CD4-positive, CD25-positive, alpha-beta regulatory T cell (primary cell): ENCODE data around the gene HEATR5B. TPM values are rescaled to one million over a fixed set of nuclear protein-coding genes. Genes with fewer than 3 reads are reported as not detected.

Source experiments
- ATAC-seq, 2 donors: fragments of 150-1000 bp; cut with Tn5 transposase; one replicate each; pipeline ENCODE4 v1.10.0; 2021; ENCODE audit warnings: low read depth in 2 of 2, moderate number of reproducible peaks in 2 of 2, moderate library complexity in 1 of 2
- DNase-seq, 3 donors: peaks; one replicate each; pipeline versions ENCODE4 v3.0.0 to v3.0.0-alpha.2; 2012 to 2022; ENCODE audit warnings: mixed read lengths in 1 of 3
- H3K27ac ChIP-seq: one replicate; pipeline ENCODE4 v1.7.0; 2013; ENCODE audit warnings: mild to moderate bottlenecking, low read length; ENCODE audit not compliant: insufficient read depth, poor library complexity, severe bottlenecking
- H3K27me3 ChIP-seq: one replicate; pipeline ENCODE4 v1.7.0; 2013; ENCODE audit warnings: low read length; ENCODE audit not compliant: control insufficient read depth, insufficient read depth
- H3K36me3 ChIP-seq: one replicate; pipeline ENCODE4 v1.7.0; 2013; ENCODE audit warnings: mild to moderate bottlenecking, low read length, moderate library complexity; ENCODE audit not compliant: control insufficient read depth, insufficient read depth
- H3K4me1 ChIP-seq: 2 replicates; pipeline ENCODE4 v1.7.0; 2013; ENCODE audit warnings: mild to moderate bottlenecking, low read length; ENCODE audit not compliant: insufficient read depth, control insufficient read depth, poor library complexity, severe bottlenecking
- H3K4me3 ChIP-seq: one replicate; pipeline ENCODE4 v1.7.0; 2013; ENCODE audit warnings: low read depth, mild to moderate bottlenecking, low read length, moderate library complexity
- H3K9me3 ChIP-seq, 2 experiments: 1 replicate in 1 of 2; 2 replicates in 1 of 2; pipeline ENCODE4 v1.7.0; 2013; ENCODE audit warnings: low read length in 2 of 2, mild to moderate bottlenecking in 1 of 2, moderate library complexity in 1 of 2; ENCODE audit not compliant: control insufficient read depth in 2 of 2
- H3K27ac Mint-ChIP-seq, 3 donors: one replicate each; pipeline ENCODE4 v1.8.0; 2020 to 2022; ENCODE audit warnings: mild to moderate bottlenecking in 3 of 3, mixed read lengths in 3 of 3, moderate library complexity in 2 of 3
- H3K27me3 Mint-ChIP-seq: one replicate; pipeline ENCODE4 v1.8.0; 2022; ENCODE audit warnings: mild to moderate bottlenecking, mixed read lengths
- H3K36me3 Mint-ChIP-seq: one replicate; pipeline ENCODE4 v1.8.0; 2020; ENCODE audit warnings: mixed read lengths
- H3K4me1 Mint-ChIP-seq, 4 donors: one replicate each; pipeline ENCODE4 v1.8.0; 2020 to 2022; ENCODE audit warnings: mixed read lengths in 4 of 4, mild to moderate bottlenecking in 1 of 4
- H3K4me3 Mint-ChIP-seq, 4 donors: one replicate each; pipeline ENCODE4 v1.8.0; 2020 to 2022; ENCODE audit warnings: mild to moderate bottlenecking in 4 of 4, mixed read lengths in 4 of 4, moderate library complexity in 3 of 4
- H3K9me3 Mint-ChIP-seq, 7 donors: one replicate each; pipeline ENCODE4 v1.8.0; 2020 to 2022; ENCODE audit warnings: mixed read lengths in 7 of 7, mild to moderate bottlenecking in 3 of 7, moderate library complexity in 2 of 7
- polyA plus RNA-seq, 4 donors: library from polyadenylated mRNA; unstranded; fragments of 300-500 nt; fragmentation: Illumina TruSeq; gene quantifications; one replicate each; pipeline ENCODE4 v1.2.3, GENCODE V29; 2021
- total RNA-seq: library from RNA; stranded (reverse); gene quantifications from one replicate; pipeline ENCODE4 v1.2.3, GENCODE V29; 2022

The HEATR5B gene
- total and polyA plus RNA-seq, 5 donors from 2014 or later: 7.4 to 49.1 (median 10.0) TPM

- H3K4me1 Mint-ChIP-seq: no peaks in the 10 kb centered on the region
- H3K27ac Mint-ChIP-seq: no peak overlapping the region
- peaks cover 44% of the 10 kb centered on the region for H3K36me3 Mint-ChIP-seq
Measured at GRCh38 chr2:37109523-37109922, 25.4 kb upstream of the HEATR5B start.

GRCh38 chr2:37105150-37105549 lies 21.0 kb upstream of the HEATR5B start:
- Histone ChIP-seq H3K27me3 (no peaks in the 10 kb centered on the region), H3K4me3 (no peak overlapping the region), H3K4me1 (no peaks in the 10 kb centered on the region), H3K9me3 (no peaks in the 10 kb centered on the region), H3K36me3 (peaks cover 49% of the 10 kb centered on the region), H3K27ac (no peak overlapping the region)
- H3K4me1 Mint-ChIP-seq: no peaks in the 10 kb centered on the region
- no peak overlapping the region for H3K4me3 Mint-ChIP-seq
- peaks cover 41% of the 10 kb centered on the region for H3K36me3 Mint-ChIP-seq
- ATAC-seq (no peak), DNase-seq (no peak)
- H3K27me3 Mint-ChIP-seq: no peaks in the 10 kb centered on the region
- no peak overlapping the region for H3K27ac Mint-ChIP-seq
- no peaks in the 10 kb centered on the region for H3K9me3 Mint-ChIP-seq

More at GRCh38 chr2:37109523-37109922, 25.4 kb upstream of the HEATR5B start:
- no peak overlapping the region for H3K4me3 Mint-ChIP-seq
- Histone ChIP-seq H3K4me3 (no peak overlapping the region), H3K4me1 (no peaks in the 10 kb centered on the region), H3K27ac (no peak overlapping the region), H3K27me3 (no peaks in the 10 kb centered on the region), H3K9me3 (no peaks in the 10 kb centered on the region), H3K36me3 (peaks cover 53% of the 10 kb centered on the region)
- no peaks in the 10 kb centered on the region for H3K9me3 Mint-ChIP-seq
- DNase-seq: no peak
- no peak for ATAC-seq
- no peaks in the 10 kb centered on the region for H3K27me3 Mint-ChIP-seq

- no peak for ATAC-seq
- DNase-seq: no peak
- Histone ChIP-seq H3K9me3 (no peaks in the 10 kb centered on the region), H3K27ac (no peak overlapping the region), H3K4me3 (no peak overlapping the region), H3K4me1 (no peaks in the 10 kb centered on the region), H3K36me3 (peaks cover 42% of the 10 kb centered on the region), H3K27me3 (no peaks in the 10 kb centered on the region)
- Mint-ChIP-seq H3K36me3 (peaks cover 48% of the 10 kb centered on the region), H3K27me3 (no peaks in the 10 kb centered on the region), H3K27ac (no peak overlapping the region), H3K4me3 (no peak overlapping the region), H3K9me3 (no peaks in the 10 kb centered on the region), H3K4me1 (peaks cover 0 to 7% (median 0%) of the 10 kb centered on the region in 4 donors)
Measured at GRCh38 chr2:37104178-37104577, 20.0 kb upstream of the HEATR5B start.

GRCh38 chr2:37102588-37102987 lies 18.4 kb upstream of the HEATR5B start:
- Mint-ChIP-seq H3K27ac (no peak overlapping the region), H3K9me3 (no peaks in the 10 kb centered on the region), H3K27me3 (no peaks in the 10 kb centered on the region), H3K4me1 (peaks cover 0 to 7% (median 0%) of the 10 kb centered on the region in 4 donors), H3K4me3 (no peak overlapping the region), H3K36me3 (peaks cover 36% of the 10 kb centered on the region)
- H3K36me3 ChIP-seq: peaks cover 42% of the 10 kb centered on the region
- no peak overlapping the region for H3K27ac ChIP-seq
- no peaks in the 10 kb centered on the region for H3K9me3 ChIP-seq
- no peaks in the 10 kb centered on the region for H3K4me1 ChIP-seq
- H3K27me3 ChIP-seq: no peaks in the 10 kb centered on the region
- ATAC-seq (no peak), DNase-seq (no peak)
- no peak overlapping the region for H3K4me3 ChIP-seq

GRCh38 chr2:37100054-37100453 lies 15.9 kb upstream of the HEATR5B start:
- Mint-ChIP-seq H3K36me3 (peaks cover 28% of the 10 kb centered on the region), H3K27me3 (no peaks in the 10 kb centered on the region), H3K4me3 (no peak overlapping the region), H3K9me3 (no peaks in the 10 kb centered on the region), H3K4me1 (peaks cover 0 to 9% (median 0%) of the 10 kb centered on the region in 4 donors), H3K27ac (no peak overlapping the region)
- H3K4me3 ChIP-seq: no peak overlapping the region
- peaks cover 47% of the 10 kb centered on the region for H3K36me3 ChIP-seq
- ATAC-seq (no peak), DNase-seq (no peak)
- no peak overlapping the region for H3K27ac ChIP-seq
- H3K9me3 ChIP-seq: no peaks in the 10 kb centered on the region
- H3K4me1 ChIP-seq: no peaks in the 10 kb centered on the region
- no peaks in the 10 kb centered on the region for H3K27me3 ChIP-seq

GRCh38 chr2:37098416-37099118 lies 14.4 kb upstream of the HEATR5B start:
- Histone ChIP-seq H3K27ac (no peak overlapping the region), H3K27me3 (no peaks in the 10 kb centered on the region), H3K36me3 (peaks cover 60% of the 10 kb centered on the region), H3K4me1 (no peaks in the 10 kb centered on the region), H3K9me3 (no peaks in the 10 kb centered on the region), H3K4me3 (no peak overlapping the region)
- Mint-ChIP-seq H3K9me3 (no peaks in the 10 kb centered on the region), H3K4me3 (no peak overlapping the region), H3K27ac (no peak overlapping the region), H3K36me3 (peaks cover 29% of the 10 kb centered on the region), H3K4me1 (peaks cover 0 to 9% (median 0%) of the 10 kb centered on the region in 4 donors), H3K27me3 (no peaks in the 10 kb centered on the region)
- no peak for DNase-seq
- no peak for ATAC-seq

- no peaks in the 10 kb centered on the region for H3K9me3 Mint-ChIP-seq
- H3K4me1 Mint-ChIP-seq: peaks cover 0 to 9% (median 0%) of the 10 kb centered on the region in 4 donors
- H3K4me3 Mint-ChIP-seq: no peak overlapping the region
- no peak for DNase-seq
- no peak for ATAC-seq
- Histone ChIP-seq H3K4me1 (no peaks in the 10 kb centered on the region), H3K27me3 (no peaks in the 10 kb centered on the region), H3K27ac (no peak overlapping the region), H3K36me3 (peaks cover 76% of the 10 kb centered on the region), H3K4me3 (no peak overlapping the region), H3K9me3 (no peaks in the 10 kb centered on the region)
- peaks cover 33% of the 10 kb centered on the region for H3K36me3 Mint-ChIP-seq
- no peaks in the 10 kb centered on the region for H3K27me3 Mint-ChIP-seq
- H3K27ac Mint-ChIP-seq: peak overlapping the region in 2 of 3 donors; percentile 67 to 77
Measured at GRCh38 chr2:37096568-37096967, 12.4 kb upstream of the HEATR5B start.

GRCh38 chr2:37091873-37092272 lies 7.7 kb upstream of the HEATR5B start:
- peaks cover 12 to 16% (median 14%) of the 10 kb centered on the region in 4 donors for H3K4me1 Mint-ChIP-seq
- peak overlapping the region in 1 of 3 donors; percentile 81 for H3K27ac Mint-ChIP-seq
- no peaks in the 10 kb centered on the region for H3K4me1 ChIP-seq
- H3K36me3 Mint-ChIP-seq: peaks cover 38% of the 10 kb centered on the region
- H3K9me3 ChIP-seq: no peaks in the 10 kb centered on the region
- H3K9me3 Mint-ChIP-seq: no peaks in the 10 kb centered on the region
- no peak overlapping the region for H3K27ac ChIP-seq
- ATAC-seq: no peak
- H3K36me3 ChIP-seq: peaks cover 74% of the 10 kb centered on the region
- no peaks in the 10 kb centered on the region for H3K27me3 ChIP-seq
- no peaks in the 10 kb centered on the region for H3K27me3 Mint-ChIP-seq
- no peak overlapping the region for H3K4me3 ChIP-seq
- no peak overlapping the region for H3K4me3 Mint-ChIP-seq
- DNase-seq: no peak
